GM19328 (cell line): ENCODE results near the gene EXOC1L.

Source experiments
- ATAC-seq: cut with Tn5 transposase; IDR thresholded peaks from one replicate; pipeline ENCODE4 v1.9.1; 2021; ENCODE audit warnings: mild to moderate bottlenecking, moderate library complexity; ENCODE audit not compliant: unreplicated experiment

EXOC1L gene

GRCh38 chr4:55879224-55879623 is 59.6 kb downstream of the EXOC1L start:
- no peak for ATAC-seq

- no peak for ATAC-seq
Measured at GRCh38 chr4:55880652-55881280, 61.2 kb downstream of the EXOC1L start.

- ATAC-seq, result no peak
Measured at GRCh38 chr4:55884093-55884850, 64.7 kb downstream of the EXOC1L start.

- ATAC-seq, result no peak
Measured at GRCh38 chr4:55884851-55885219, 65.2 kb downstream of the EXOC1L start.
